HL-60/S4 treated with phorbol 12-myristate 13-acetate at 8.2 ng/mL for 4 days and 3 days (cell line): Measurements from ENCODE around the gene SVIP.

Experiments
- in situ Hi-C: fragments of 300-500 bp; cut with MboI; formaldehyde crosslinking; loops from 2 replicates; pipeline ENCODE4 v1.15.0; 2022; ENCODE audit warnings: low sequenced_read_pairs

The SVIP gene

DNA sequence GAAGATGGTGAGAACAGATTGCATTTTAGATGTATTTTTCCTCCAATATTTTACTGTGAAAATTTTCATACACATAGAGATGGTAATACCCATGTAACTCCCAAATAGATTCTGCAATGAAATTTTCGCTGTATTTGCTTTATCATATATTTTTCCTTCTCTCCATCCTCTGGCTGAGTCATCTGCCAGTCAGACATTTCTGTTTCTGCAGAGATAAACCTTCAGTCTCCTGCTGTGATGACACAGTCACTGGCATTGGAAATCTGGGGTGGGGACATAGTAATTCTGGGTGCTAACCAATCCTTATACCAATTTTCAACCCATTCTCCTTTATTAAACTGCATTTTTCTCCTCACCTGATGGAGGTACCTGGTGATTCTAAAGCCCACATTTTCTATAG is 33.7 kb downstream of the SVIP start:
- in situ Hi-C loops, result no loop called here

DNA sequence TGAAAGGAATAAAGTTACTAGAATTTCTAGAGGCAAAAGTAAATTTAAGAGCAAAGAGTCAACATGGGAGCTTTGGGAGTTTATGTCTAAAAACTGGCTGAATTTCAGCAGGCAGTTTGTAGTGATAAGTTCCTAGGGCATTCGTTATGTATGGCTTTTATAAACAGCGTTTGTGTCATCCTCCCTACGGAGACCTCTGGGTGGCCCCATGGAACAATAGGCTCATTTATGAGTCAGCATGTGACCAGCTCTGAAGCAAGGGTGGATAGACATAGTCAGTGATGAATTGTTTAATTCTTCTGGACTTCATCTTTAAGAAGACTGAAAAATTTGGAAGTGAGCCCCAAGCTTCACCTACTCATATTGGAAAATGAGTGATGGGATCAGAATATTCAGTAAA is 37.1 kb downstream of the SVIP start:
- in situ Hi-C loops, result no loop called here

DNA sequence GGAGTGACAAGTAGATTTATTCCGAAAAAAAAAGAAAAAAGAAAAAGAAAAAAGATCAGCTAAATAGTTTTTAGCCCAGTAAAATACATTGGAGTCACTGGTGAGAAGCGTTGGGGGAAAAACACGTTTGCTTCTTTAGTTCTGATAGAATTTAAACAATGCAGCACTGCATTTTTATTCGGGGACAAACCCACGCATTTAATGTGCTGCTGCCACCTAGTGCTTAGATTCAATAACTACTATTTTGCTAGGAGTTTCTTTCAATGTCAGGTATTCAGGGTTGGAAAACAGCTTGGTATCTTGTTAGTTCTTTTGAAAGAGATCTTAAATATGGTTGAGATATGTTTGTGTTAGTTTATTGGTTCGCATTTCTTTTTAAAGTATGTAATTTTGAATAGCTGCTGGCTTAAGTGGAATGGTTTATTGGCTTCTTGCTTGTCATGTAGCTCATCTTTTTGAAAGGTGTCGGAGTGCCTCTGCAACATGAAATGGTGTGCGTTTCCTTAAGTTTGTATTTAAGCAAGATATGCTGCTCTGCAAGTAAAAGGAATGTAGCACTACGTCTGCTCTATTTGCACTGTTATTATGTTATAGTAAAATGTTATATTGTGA is 41.9 kb downstream of the SVIP start:
- in situ Hi-C loops, result no loop called here

DNA sequence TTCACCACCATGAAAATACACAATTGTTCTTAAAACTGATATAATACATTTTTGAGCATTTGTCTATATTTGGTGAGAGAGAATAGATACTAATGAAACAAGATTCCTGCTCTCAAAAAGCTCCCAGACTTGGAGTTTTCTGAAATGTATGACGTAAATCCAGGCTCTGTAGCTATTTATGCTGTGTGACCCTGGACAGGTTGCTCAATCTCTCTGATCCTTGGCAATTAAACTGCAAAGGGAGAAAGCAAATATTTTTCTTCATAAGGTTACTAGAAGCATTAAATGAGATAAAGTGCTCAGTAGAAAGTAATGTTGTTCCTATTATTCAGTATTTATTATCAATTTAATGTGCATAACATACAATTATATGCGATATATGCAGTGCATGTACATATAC is 42.5 kb downstream of the SVIP start:
- in situ Hi-C loops, result no loop called here

DNA sequence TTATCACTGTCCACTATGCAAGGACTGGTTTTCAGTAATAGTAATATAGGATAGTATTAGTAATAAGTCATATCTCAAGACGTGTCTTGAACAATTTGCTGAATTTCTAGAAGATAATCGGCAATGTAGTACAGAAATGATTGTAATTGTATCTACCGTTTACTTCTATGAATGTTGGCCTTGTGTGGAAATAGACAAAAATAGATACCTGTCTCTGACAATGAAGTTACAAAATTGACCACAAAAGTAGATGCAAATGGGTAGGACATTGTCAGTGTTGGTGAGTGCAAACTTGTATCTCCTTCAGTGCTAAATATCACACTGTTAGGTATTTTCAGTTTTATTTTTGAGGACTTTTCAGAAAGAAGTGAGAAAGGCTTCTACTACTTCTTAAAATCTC is 43.1 kb downstream of the SVIP start:
- in situ Hi-C loops, result no loop called here

DNA sequence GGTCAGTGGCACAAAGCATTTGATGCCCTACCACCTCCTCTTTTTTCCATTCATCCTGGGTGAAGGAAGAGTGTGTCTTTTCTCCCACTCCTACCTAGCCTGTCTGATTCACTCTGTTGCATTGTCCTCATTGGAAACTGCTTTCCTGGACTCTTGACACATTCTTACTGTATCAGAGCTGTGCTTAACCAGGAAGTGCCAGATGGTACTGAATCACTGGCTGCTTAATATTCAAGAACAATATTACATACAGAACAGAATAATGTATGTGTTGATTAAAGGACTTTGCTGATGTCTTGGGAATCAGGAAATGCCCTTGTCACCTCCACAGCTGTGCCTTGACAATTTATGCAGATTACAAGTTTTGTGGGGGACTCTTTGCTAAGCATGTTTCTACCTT is 44.4 kb downstream of the SVIP start:
- in situ Hi-C loops, result no loop called here

DNA sequence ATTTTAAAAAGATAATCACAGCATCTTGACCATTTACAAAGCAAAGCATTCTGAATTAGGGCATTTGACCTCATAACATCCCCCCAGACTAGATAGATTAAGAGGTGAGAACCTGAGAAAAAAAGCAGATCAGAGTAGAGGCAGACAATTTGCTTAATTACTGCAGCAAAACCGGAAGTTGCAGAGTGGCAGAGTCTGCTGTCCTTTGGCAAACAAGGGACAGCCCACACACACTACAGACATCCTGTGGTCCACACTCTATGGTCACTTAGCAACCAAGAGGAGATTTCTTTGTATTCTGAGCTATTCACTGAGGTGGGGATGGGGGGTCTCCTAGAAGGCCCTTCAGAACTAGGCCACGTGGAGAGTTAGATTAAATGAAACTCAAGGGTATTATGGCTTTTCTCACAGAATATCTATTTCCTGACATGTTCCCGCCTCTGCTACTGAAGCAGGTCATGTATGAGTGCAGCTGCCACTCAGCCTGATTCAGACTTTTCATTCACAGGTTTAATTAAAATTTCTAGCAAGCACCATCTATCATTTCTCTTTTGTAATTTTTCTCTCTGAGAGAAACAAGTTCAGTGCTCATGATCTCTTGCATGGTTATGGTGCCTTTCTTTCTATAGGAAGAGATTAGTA is 48.5 kb downstream of the SVIP start:
- in situ Hi-C loops, result no loop called here

DNA sequence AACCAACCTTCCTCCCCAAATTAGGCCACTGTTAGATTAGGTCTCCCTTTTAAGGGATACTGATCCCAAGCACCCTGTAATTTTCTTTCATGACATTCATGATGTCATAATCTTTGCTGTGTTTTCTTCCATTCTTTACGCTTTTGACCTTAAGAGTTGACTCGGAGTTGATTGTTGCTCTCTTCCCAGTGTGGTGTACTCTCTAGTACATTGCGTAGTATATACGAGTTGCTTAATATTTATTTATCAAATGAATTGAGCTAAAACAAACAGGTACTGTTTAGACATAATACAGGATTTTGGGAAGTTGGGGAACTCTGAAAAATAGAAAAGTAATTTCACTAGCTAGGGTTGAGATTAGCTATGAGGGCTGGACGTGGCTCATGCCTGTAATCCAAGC is 49.8 kb downstream of the SVIP start:
- in situ Hi-C loops, result no loop called here

DNA sequence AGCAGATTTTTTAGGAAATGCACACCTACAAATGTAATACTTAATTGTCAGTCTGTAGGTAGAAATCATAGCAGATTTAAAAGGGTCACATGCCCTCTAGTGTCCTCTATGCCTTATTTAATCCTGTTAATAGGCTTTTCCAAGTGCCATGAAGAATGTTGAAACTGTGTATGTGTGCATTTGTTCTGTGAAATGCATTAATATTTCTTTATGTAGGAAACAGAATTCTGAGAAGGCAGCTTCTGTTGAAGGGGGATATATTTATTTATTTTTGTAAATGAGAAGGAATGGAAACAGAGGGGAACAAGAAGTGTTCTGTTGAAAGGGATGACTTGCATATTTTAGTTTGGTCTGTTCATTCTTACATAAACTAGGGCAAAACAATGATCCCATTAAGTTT is 51.0 kb downstream of the SVIP start:
- in situ Hi-C loops, result no loop called here

DNA sequence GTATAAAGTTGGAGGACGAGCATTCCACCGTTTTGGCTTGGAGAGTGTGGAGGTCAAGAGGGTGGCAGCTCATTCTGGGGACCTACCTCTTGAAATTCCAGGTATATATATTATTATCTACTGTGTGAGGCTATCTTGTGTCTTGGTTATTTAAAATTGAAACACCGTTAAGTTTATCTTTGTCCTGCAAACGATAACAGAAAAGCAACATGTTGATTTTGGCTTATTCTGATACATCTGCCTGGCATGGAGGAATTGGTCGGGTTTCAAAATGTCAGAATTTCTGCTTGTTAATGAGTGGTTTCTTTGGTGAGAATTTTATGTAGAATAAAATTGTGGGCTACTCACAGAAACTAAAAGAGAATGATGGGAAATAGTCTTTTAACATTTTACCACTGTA is 54.4 kb downstream of the SVIP start:
- in situ Hi-C loops, result no loop called here

DNA sequence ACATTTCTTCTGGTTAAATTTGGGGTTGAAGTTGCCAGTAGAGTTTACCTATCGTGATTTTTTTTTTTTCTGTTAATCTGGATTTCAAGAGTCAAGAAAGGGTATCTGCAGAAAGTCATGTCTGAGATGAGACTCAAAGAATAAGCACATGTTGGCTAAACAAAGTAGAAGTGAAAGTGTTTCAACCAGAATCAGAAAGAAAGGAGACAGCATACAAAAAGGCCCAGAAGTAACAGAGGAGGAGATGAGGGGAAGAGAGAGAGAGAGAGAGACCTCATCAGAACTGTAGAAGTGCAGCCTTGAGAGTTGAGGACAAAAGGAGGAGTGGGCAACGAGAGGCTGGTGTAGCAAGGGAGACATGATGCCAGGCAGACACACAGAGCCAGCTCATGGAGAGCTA is 54.9 kb downstream of the SVIP start:
- in situ Hi-C loops, result no loop called here

DNA sequence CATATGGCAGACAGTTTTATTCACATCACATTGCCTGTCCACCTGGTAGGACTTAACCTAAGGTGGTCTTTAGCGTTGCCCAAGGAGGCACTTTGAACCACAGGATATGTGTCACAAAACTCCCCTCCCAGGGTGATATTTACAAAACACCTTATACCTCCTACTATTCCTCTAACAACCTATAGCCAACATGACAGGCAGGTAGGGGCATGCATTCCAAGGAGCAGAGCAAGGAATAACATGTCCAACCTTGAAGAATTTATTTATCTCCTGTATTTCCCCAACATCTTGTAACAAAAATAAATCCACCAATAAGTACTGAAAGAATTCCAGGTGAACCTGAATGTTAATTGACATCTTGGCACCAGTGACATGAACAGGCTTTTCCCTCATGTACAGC is 60.5 kb downstream of the SVIP start:
- in situ Hi-C loops, result no loop called here
